Effector memory CD4-positive, alpha-beta T cell (primary cell): ENCODE data around the gene OTOG.

Experiments
- DNase-seq, 3 donors: peaks; one replicate each; pipeline ENCODE4 v3.0.0-alpha.2; 2020
- H3K27ac ChIP-seq: 2 replicates; pipeline ENCODE4 v1.7.0; 2013; ENCODE audit warnings: mild to moderate bottlenecking, low read length, moderate library complexity; ENCODE audit not compliant: insufficient read depth, poor library complexity, severe bottlenecking
- H3K27me3 ChIP-seq: replicated peaks from 2 replicates; pipeline ENCODE4 v1.7.0; 2013; ENCODE audit warnings: mild to moderate bottlenecking, low read length; ENCODE audit not compliant: insufficient read depth, control insufficient read depth, poor library complexity, severe bottlenecking
- H3K36me3 ChIP-seq: 2 replicates; pipeline ENCODE4 v1.7.0; 2013; ENCODE audit warnings: mild to moderate bottlenecking, low read length, moderate library complexity; ENCODE audit not compliant: control insufficient read depth, insufficient read depth
- H3K4me1 ChIP-seq: 2 replicates; pipeline ENCODE4 v1.7.0; 2013; ENCODE audit warnings: low read length, mild to moderate bottlenecking; ENCODE audit not compliant: control insufficient read depth, insufficient read depth, poor library complexity, severe bottlenecking
- H3K4me3 ChIP-seq: 2 replicates; pipeline ENCODE4 v1.7.0; 2013; ENCODE audit warnings: low read length, low read depth, mild to moderate bottlenecking; ENCODE audit not compliant: insufficient read depth, poor library complexity, severe bottlenecking
- H3K9me3 ChIP-seq: 2 replicates; pipeline ENCODE4 v1.7.0; 2013; ENCODE audit warnings: mild to moderate bottlenecking, low read length, moderate library complexity; ENCODE audit not compliant: control insufficient read depth

OTOG gene

DNA sequence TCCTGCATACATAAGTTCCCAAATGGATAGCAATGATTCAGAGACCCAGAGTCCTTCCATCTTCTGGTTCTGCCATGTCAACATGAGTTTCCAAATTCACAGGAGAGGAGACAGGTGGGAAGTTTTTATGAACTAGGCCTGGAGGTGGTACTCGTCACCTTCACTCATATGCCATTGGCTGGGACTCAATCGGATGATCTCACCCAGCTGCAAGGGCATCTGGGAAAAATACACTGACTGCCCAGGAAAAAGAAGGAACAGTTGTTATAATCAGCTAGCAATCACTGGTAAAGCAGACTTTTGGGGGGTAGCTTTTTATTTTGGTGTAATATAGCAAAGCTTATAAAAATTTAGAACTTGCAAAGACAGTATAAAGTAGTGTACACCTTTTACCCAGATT, 83.9 kb downstream of the OTOG start:
- no peaks in the 10 kb centered on the region for H3K36me3 ChIP-seq
- H3K9me3 ChIP-seq, result no peaks in the 10 kb centered on the region
- H3K4me3 ChIP-seq, result no peak overlapping the region
- no peak for DNase-seq
- H3K4me1 ChIP-seq, result no peaks in the 10 kb centered on the region
- H3K27ac ChIP-seq, result no peak overlapping the region
- H3K27me3 ChIP-seq, result no peaks in the 10 kb centered on the region

DNA sequence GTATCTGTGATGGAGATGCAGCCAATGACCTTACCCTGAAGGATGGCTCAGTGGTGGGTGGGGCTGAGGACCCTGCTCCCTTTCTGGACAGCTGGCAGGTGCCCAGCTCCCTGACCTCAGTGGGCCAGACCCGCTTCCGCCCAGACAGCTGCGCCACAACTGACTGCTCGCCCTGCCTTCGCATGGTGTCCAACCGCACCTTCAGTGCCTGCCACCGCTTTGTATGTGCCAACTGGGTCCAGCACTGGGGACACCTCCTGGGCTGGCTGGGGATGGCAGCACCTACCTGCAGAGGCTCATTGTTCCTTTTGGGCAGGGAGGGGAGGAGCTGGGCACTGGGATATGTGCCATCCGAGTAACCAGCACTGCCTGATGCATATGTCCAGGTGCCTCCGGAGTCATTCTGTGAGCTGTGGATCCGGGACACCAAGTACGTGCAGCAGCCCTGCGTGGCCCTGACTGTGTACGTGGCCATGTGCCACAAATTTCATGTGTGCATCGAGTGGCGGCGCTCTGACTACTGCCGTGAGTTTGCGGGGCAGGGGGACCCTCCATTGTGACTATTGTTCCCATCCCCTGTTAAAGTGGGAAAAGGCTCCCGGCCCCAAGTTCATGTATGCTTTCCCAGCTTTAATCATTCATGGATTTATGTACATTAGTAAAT, 84.8 kb downstream of the OTOG start:
- Histone ChIP-seq H3K36me3 (no peaks in the 10 kb centered on the region), H3K4me3 (no peak overlapping the region), H3K27ac (no peak overlapping the region), H3K9me3 (no peaks in the 10 kb centered on the region), H3K4me1 (no peaks in the 10 kb centered on the region), H3K27me3 (no peaks in the 10 kb centered on the region)
- no peak for DNase-seq

DNA sequence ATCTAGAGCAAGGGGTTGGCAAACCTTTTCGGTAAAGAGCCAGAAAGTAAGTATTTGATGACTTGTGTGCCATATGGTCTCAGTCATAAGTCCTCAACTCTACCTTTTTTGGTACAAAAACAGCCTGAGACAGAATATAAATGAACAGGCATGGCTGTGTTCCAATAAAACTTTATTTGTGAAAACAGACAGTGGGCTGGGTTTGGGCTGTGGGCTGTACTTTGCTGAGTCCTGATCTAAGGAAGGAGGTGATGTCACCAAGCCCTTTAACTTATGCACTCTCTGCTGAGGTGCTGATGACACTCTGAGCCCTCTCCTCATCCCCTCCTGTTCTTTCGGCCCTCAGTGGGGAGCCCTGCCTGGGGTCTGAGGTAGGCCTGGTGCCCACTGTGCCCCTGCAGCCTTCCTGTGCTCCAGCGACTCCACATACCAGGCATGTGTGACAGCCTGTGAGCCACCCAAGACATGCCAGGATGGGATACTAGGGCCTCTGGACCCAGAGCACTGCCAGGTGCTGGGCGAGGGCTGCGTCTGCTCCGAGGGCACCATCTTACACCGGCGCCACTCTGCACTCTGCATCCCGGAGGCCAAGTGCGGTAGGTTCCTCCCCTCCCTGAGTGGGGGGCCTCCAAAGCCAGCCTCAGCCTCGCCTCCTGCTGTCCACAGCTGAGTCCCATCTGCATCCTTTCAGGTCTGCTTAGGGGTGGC, 86.4 kb downstream of the OTOG start:
- no peaks in the 10 kb centered on the region for H3K9me3 ChIP-seq
- H3K36me3 ChIP-seq, result no peaks in the 10 kb centered on the region

DNA sequence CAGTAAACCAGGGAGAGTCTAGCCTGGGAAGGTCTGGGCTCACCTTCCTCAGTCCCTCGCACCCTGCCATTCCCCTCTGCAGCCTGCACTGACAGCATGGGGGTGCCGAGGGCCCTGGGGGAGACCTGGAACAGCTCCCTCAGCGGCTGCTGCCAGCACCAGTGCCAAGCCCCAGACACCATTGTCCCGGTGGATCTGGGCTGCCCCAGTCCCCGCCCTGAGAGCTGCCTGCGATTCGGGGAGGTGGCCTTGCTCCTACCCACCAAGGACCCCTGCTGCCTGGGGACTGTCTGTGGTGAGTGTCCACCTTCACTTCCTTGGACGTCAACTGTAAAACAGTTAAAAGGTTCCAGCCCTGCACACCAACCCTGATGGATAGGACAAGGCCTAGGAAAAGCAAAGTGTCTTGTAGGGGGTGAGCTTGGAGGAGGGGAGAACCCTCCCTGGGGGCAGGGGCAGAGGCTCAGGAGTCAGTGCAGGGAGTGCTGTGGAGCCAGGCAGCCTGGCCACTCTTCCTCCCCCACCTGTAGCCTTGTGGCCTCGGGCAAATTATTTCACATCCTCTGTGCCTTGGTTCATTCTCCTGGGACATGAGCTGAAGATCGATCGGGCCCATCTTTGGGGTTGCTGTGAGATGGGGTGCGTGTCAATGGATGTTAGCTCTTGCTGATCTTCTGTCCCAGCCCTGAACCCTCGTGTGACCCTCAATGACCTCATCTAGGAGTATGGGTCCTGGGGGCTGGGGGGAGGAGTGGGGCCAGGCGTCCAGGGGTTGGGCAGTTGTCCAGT, 87.1 kb downstream of the OTOG start:
- DNase-seq, result no peak
- Histone ChIP-seq H3K9me3 (no peaks in the 10 kb centered on the region), H3K27me3 (no peaks in the 10 kb centered on the region), H3K4me1 (no peaks in the 10 kb centered on the region), H3K4me3 (no peak overlapping the region), H3K36me3 (no peaks in the 10 kb centered on the region), H3K27ac (no peak overlapping the region)

More for the DNA sequence above, 86.4 kb downstream of the OTOG start:
- no peak overlapping the region for H3K4me3 ChIP-seq
- H3K27me3 ChIP-seq, result no peaks in the 10 kb centered on the region
- H3K4me1 ChIP-seq, result no peaks in the 10 kb centered on the region
- no peak for DNase-seq
- no peak overlapping the region for H3K27ac ChIP-seq

- no peaks in the 10 kb centered on the region for H3K4me1 ChIP-seq
- no peaks in the 10 kb centered on the region for H3K27me3 ChIP-seq
- H3K27ac ChIP-seq, result no peak overlapping the region
- H3K4me3 ChIP-seq, result no peak overlapping the region
- H3K36me3 ChIP-seq, result no peaks in the 10 kb centered on the region
- no peaks in the 10 kb centered on the region for H3K9me3 ChIP-seq
- DNase-seq, result no peak
Measured at GRCh38 chr11:17634776-17635550, 87.9 kb downstream of the OTOG start.

- no peaks in the 10 kb centered on the region for H3K4me1 ChIP-seq
- no peak overlapping the region for H3K27ac ChIP-seq
- no peaks in the 10 kb centered on the region for H3K9me3 ChIP-seq
- H3K36me3 ChIP-seq, result no peaks in the 10 kb centered on the region
- no peaks in the 10 kb centered on the region for H3K27me3 ChIP-seq
- no peak for DNase-seq
- no peak overlapping the region for H3K4me3 ChIP-seq
Measured at GRCh38 chr11:17635551-17635938, 88.5 kb downstream of the OTOG start.

- no peak overlapping the region for H3K4me3 ChIP-seq
- no peaks in the 10 kb centered on the region for H3K36me3 ChIP-seq
- no peaks in the 10 kb centered on the region for H3K9me3 ChIP-seq
- H3K4me1 ChIP-seq, result no peaks in the 10 kb centered on the region
- H3K27ac ChIP-seq, result no peak overlapping the region
- no peak for DNase-seq
- H3K27me3 ChIP-seq, result no peaks in the 10 kb centered on the region
Measured at GRCh38 chr11:17636721-17637120, 89.7 kb downstream of the OTOG start.

GRCh38 chr11:17637901-17638300, 90.8 kb downstream of the OTOG start:
- Histone ChIP-seq H3K4me3 (no peak overlapping the region), H3K27me3 (no peaks in the 10 kb centered on the region), H3K27ac (no peak overlapping the region), H3K4me1 (no peaks in the 10 kb centered on the region), H3K36me3 (no peaks in the 10 kb centered on the region), H3K9me3 (no peaks in the 10 kb centered on the region)
- DNase-seq, result no peak

- no peaks in the 10 kb centered on the region for H3K9me3 ChIP-seq
- DNase-seq, result no peak
- no peaks in the 10 kb centered on the region for H3K27me3 ChIP-seq
- H3K4me3 ChIP-seq, result no peak overlapping the region
- H3K27ac ChIP-seq, result no peak overlapping the region
- no peaks in the 10 kb centered on the region for H3K36me3 ChIP-seq
- no peaks in the 10 kb centered on the region for H3K4me1 ChIP-seq
Measured at GRCh38 chr11:17638311-17638710, 91.3 kb downstream of the OTOG start.
